Measurements from ENCODE around the gene TLX3. TPM values are rescaled to one million over a fixed set of nuclear protein-coding genes. Genes with fewer than 3 reads are reported as not detected.
A peak's percentile ranks its signal among the peaks of the same experiment; 100 is the strongest.
"Not testable (repeated sequence)": the region's sequence is repeated elsewhere in the genome, so short reads cannot be mapped to it uniquely, and the experiment has no call there.

Gene TLX3
- total RNA-seq, 1 experiment from 2014 or later = not detected

- DNase-seq (ENCODE audit: low read depth) = no peak
Observed at GRCh38 chr5:171323806-171324632, 15.0 kb downstream of the TLX3 start.

GRCh38 chr5:171330021-171330420 lies 21.0 kb downstream of the TLX3 start:
- no peak for DNase-seq (ENCODE audit: low read depth)

DNA sequence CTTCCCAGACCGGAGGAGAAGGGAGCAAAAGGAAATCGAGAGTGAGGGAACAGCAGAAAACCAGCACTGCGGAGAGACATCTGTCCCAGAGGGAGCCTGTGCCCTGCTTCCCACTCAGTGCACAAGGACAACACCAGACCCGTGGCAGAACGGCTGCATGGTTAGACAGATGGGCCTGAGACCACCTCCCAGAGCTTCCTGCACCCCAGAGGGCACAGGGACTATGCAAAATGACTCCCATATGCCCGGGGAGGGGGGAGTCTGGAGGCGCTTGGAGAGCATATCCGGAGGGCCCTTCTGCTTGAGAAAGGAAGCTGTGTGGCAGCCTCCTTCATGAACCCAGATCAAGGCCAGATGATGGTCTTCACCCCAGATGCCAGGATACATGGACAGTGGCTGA lies 26.6 kb downstream of the TLX3 start:
- DNase-seq (ENCODE audit: low read depth) = no peak

DNA sequence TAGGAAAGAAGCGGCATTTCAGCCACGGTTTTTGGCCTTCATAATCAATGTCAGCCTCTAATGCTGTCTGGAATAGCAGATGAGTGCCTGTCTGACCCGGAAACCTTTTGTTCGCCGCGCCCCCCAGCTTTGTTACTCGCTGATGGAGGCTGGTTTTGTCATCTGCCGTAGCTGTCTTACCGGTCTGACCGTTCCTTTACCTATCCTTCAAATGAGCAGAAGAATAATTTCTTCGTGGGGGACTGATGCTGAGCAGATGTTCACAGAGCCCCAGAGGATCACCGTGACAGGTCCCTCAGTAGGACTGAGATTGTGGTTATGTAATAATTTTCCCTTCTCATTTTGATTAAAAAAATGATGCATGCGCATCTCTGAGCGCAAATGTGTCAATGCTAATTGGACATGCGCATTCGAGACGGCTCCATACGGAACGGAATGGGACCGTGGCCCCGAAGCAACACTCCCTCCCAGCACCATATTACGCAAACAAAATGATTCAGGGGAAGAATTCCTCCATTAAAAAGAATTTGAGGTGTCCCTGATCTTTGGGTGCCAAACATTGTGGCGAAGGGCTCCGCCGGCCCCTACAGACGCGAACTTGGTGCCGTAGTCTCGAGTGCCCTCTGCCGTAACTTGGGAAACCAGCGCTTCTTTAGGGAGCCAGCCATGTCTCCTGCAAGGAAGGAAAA lies 27.6 kb downstream of the TLX3 start:
- peak; percentile 30 for DNase-seq (ENCODE audit: low read depth)

- DNase-seq (ENCODE audit: low read depth) = no peak
Observed at GRCh38 chr5:171337210-171337569, 28.1 kb downstream of the TLX3 start.

DNA sequence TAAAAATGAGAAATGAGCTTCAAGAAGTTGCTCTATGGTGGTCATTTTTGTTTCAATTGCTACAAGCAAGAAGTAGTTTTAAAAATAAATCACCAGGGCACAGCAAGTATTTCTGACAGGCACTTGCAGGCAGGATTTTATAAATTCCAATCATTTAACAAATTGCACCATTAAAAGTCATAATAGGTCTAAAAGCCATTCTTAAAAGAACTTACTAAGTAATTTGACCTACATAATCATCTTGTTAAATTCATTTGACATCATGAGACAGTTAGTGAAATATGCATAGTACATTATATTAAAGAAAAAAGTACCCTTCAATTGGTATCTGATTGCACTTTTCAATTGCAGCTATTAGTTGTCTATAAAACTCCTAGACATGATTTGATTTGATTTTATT lies 31.0 kb downstream of the TLX3 start:
- DNase-seq (ENCODE audit: low read depth) = no peak

- no peak for DNase-seq (ENCODE audit: low read depth)
Observed at GRCh38 chr5:171340491-171340890, 31.4 kb downstream of the TLX3 start.

DNA sequence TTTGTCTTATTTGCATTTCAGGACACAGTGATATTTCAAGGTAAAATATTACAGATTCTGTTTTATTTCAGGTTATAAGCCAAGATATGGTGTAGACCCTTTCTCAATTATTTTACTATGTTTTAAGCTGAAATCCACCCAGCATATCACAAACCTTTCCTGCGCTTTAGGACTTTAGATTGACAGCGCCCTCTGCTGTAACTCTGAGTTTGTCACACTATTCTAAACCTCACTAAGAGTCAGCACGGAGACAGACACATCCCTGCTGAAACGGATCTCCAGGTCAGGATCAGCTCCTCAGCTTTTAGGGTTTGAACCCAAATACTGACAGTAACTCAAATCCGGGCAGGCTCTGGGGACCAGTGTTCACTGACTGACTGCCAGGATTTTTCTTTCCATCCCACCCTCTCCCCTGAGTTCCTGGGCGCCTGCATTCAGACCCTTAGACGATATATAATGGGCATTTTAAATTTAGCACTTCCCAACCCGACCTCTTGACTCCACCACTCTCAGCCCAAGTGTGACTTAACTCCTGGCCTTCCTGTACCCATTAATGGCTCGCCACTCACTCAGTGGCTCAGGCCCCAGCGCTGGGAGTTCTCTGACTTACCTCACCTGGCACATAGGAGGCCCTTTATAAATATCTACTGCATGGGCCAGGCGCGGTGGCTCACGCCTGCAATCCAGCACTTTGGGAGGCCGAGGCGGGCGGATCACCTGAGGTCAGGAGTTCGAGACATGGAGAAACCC lies 33.5 kb downstream of the TLX3 start:
- DNase-seq (ENCODE audit: low read depth) = peak; percentile 59

DNA sequence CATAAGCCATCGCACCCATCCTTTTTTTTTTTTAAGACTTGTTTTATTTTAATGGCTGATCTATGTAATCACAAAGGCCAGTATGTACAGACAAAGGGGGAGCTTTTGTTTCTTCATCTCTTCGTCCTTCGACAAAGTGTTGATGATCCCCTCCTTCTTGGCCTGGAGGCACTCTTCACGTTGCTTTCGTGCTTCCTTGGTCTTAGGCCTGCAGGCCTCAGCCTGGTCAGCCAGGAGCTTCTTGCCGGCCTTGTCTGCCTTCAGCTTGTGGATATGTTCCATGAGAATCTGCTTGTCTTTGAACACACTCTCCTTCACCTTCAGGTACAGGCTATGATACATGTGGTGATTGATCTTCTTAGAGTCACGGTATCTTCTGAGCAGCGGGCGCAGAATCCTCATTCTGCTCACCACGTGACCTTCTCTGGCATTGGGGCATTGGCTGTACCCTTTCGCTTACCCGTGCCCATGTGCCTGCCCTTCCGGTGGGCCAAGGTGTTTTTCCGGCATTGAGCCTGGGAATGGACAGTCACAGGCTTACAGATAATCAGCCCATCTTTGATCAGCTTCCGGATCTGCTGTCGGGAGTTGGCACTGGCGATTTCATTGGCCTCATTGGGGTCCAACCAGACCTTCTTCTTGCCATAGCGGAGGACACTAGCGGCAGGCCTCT lies 36.0 kb downstream of the TLX3 start:
- DNase-seq (ENCODE audit: low read depth) = no peak

- DNase-seq (ENCODE audit: low read depth) = no peak
Observed at GRCh38 chr5:171351536-171352073, 42.6 kb downstream of the TLX3 start.

DNA sequence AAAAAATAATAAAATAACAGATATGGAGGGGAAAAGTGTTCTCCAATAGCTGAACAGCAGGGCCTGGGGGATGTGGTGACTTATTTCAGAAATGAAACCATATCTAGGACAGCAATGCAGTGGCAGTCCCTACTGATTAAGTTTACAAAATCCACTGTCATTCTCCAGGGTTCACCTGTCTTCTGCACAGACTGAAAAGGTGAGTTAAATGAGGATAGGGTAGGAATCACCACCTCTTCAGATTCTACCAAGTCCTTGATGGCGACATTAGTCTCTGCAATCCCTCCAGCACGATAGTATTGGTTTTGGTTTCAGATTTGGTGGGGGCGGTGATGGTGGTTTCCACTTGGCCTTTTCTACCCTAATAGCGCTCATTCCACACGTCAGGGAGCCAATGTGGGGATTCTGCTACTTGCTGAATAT lies 46.3 kb downstream of the TLX3 start:
- no peak for DNase-seq (ENCODE audit: low read depth)

GRCh38 chr5:171357843-171358242 lies 48.8 kb downstream of the TLX3 start:
- DNase-seq (ENCODE audit: low read depth) = no peak

GRCh38 chr5:171361151-171361550 lies 52.1 kb downstream of the TLX3 start:
- DNase-seq (ENCODE audit: low read depth) = not testable (repeated sequence)

Other genes with a start within 250 kb of the TLX3 start
- 1,019 and 1,223 TPM in 2 replicates for gene NPM1, start 78.6 kb downstream of the TLX3 start, total RNA-seq (2014; rRNA removed; shearing (Covaris generic))
- not detected in 2 replicates for gene FGF18, start 110.4 kb downstream of the TLX3 start, total RNA-seq (2014; rRNA removed; shearing (Covaris generic))